ENCODE measurements around the gene TLR9. TPM values are rescaled to one million over a fixed set of nuclear protein-coding genes. Genes with fewer than 3 reads are reported as not detected.
"Not testable (repeated sequence)": the region's sequence is repeated elsewhere in the genome, so short reads cannot be mapped to it uniquely, and the experiment has no call there.

TLR9 gene
- 0.17 and 0.42 TPM in 2 replicates for total RNA-seq

- Mint-ChIP-seq H3K4me3 (peak within 1 kb of the TSS; percentile 55), H3K27ac (peak within 1 kb of the TSS; percentile 88), H3K4me1 (peaks cover 48% of the 10 kb centered on the region), H3K36me3 (ENCODE audit: low read depth) (peaks cover 18% of the 10 kb centered on the region), H3K27me3 (no peaks in the 10 kb centered on the region), H3K9me3 (no peaks in the 10 kb centered on the region)
- peak; percentile 67 for DNase-seq
- intact Hi-C loops (cut with micrococcal nuclease), result loop anchor here (10.0 kb wide), 1 partner anchor 229 kb away; the partner anchor contains the start of genes NISCH and TNNC1
Measured at GRCh38 chr3:52225452-52226228, at the start of gene TLR9. TLR9 (minus strand) TSS chr3:52225645; CDS start chr3:52225529, 116 bp downstream.

GRCh38 chr3:52274781-52275180 lies 49.3 kb upstream of the TLR9 start:
- H3K36me3 Mint-ChIP-seq (ENCODE audit: low read depth), result peaks cover 74% of the 10 kb centered on the region
- H3K9me3 Mint-ChIP-seq, H3K27me3 Mint-ChIP-seq, DNase-seq: not testable (repeated sequence)
- peaks cover 76% of the 10 kb centered on the region for H3K4me1 Mint-ChIP-seq
- intact Hi-C loops (cut with micrococcal nuclease), result loop anchor here (5.0 to 10.0 kb wide), 4 partner anchors 60 to 410 kb away; partner anchors contain the start of genes ACY1, DUSP7, GNL3 and PBRM1
- peak overlapping the region; percentile 77 for H3K27ac Mint-ChIP-seq
- peak overlapping the region; percentile 96 for H3K4me3 Mint-ChIP-seq

GRCh38 chr3:52272831-52273230 lies 47.4 kb upstream of the TLR9 start:
- Mint-ChIP-seq H3K36me3 (ENCODE audit: low read depth) (peaks cover 82% of the 10 kb centered on the region), H3K9me3 (no peaks in the 10 kb centered on the region), H3K4me1 (peaks cover 76% of the 10 kb centered on the region), H3K4me3 (peak overlapping the region; percentile 96), H3K27me3 (no peaks in the 10 kb centered on the region), H3K27ac (peak overlapping the region; percentile 77)
- intact Hi-C loops (cut with micrococcal nuclease), result loop anchor here (10.0 kb wide), 3 partner anchors 62 to 412 kb away; partner anchors contain the start of genes ACY1, GNL3 and PBRM1
- DNase-seq, result no peak

GRCh38 chr3:52272172-52272571 lies 46.7 kb upstream of the TLR9 start:
- Mint-ChIP-seq H3K27ac (peak overlapping the region; percentile 80), H3K4me3 (peak overlapping the region; percentile 71), H3K4me1 (peaks cover 78% of the 10 kb centered on the region), H3K36me3 (ENCODE audit: low read depth) (peaks cover 83% of the 10 kb centered on the region)
- H3K9me3 Mint-ChIP-seq, DNase-seq, H3K27me3 Mint-ChIP-seq: not testable (repeated sequence)
- intact Hi-C loops (cut with micrococcal nuclease), result loop anchor here (10.0 kb wide), 3 partner anchors 63 to 413 kb away; partner anchors contain the start of genes ACY1, GNL3 and PBRM1

- H3K4me1 Mint-ChIP-seq, result peaks cover 74% of the 10 kb centered on the region
- no peaks in the 10 kb centered on the region for H3K9me3 Mint-ChIP-seq
- peak overlapping the region; percentile 71 for H3K4me3 Mint-ChIP-seq
- peaks cover 81% of the 10 kb centered on the region for H3K36me3 Mint-ChIP-seq (ENCODE audit: low read depth)
- no peaks in the 10 kb centered on the region for H3K27me3 Mint-ChIP-seq
- intact Hi-C loops (cut with micrococcal nuclease), result loop anchor here (10.0 kb wide), 3 partner anchors 64 to 414 kb away; partner anchors contain the start of genes ACY1, GNL3 and PBRM1
- peak overlapping the region; percentile 80 for H3K27ac Mint-ChIP-seq
- no peak for DNase-seq
Measured at GRCh38 chr3:52270252-52270754, 44.9 kb upstream of the TLR9 start.

GRCh38 chr3:52269776-52270175 lies 44.3 kb upstream of the TLR9 start:
- peak overlapping the region; percentile 80 for H3K27ac Mint-ChIP-seq
- peaks cover 84% of the 10 kb centered on the region for H3K36me3 Mint-ChIP-seq (ENCODE audit: low read depth)
- DNase-seq, result no peak
- peak overlapping the region; percentile 71 for H3K4me3 Mint-ChIP-seq
- H3K4me1 Mint-ChIP-seq, result peaks cover 74% of the 10 kb centered on the region
- H3K27me3 Mint-ChIP-seq, result no peaks in the 10 kb centered on the region
- intact Hi-C loops (cut with micrococcal nuclease), result loop anchor here (10.0 kb wide), 3 partner anchors 65 to 415 kb away; partner anchors contain the start of genes ACY1, GNL3 and PBRM1
- H3K9me3 Mint-ChIP-seq, result no peaks in the 10 kb centered on the region

- Mint-ChIP-seq H3K27me3 (no peaks in the 10 kb centered on the region), H3K36me3 (ENCODE audit: low read depth) (peaks cover 84% of the 10 kb centered on the region), H3K27ac (peak overlapping the region; percentile 86), H3K9me3 (no peaks in the 10 kb centered on the region), H3K4me1 (peaks cover 72% of the 10 kb centered on the region), H3K4me3 (peak overlapping the region; percentile 71)
- intact Hi-C loops (cut with micrococcal nuclease), result no loop called here
- DNase-seq, result peak; percentile 75
Measured at GRCh38 chr3:52268036-52268435, 42.6 kb upstream of the TLR9 start.

- Mint-ChIP-seq H3K27me3 (no peaks in the 10 kb centered on the region), H3K27ac (no peak overlapping the region), H3K36me3 (ENCODE audit: low read depth) (peaks cover 88% of the 10 kb centered on the region), H3K4me1 (peaks cover 69% of the 10 kb centered on the region), H3K4me3 (no peak overlapping the region), H3K9me3 (no peaks in the 10 kb centered on the region)
- intact Hi-C loops (cut with micrococcal nuclease), result no loop called here
- DNase-seq, result no peak
Measured at GRCh38 chr3:52265387-52265786, 39.9 kb upstream of the TLR9 start.

- peaks cover 64% of the 10 kb centered on the region for H3K4me1 Mint-ChIP-seq
- H3K36me3 Mint-ChIP-seq (ENCODE audit: low read depth), result peaks cover 93% of the 10 kb centered on the region
- H3K27me3 Mint-ChIP-seq, result no peaks in the 10 kb centered on the region
- H3K9me3 Mint-ChIP-seq, result no peaks in the 10 kb centered on the region
- peak overlapping the region; percentile 65 for H3K27ac Mint-ChIP-seq
- intact Hi-C loops (cut with micrococcal nuclease), result no loop called here
- peak overlapping the region; percentile 34 for H3K4me3 Mint-ChIP-seq
- DNase-seq, result no peak
Measured at GRCh38 chr3:52262447-52262846, 37.0 kb upstream of the TLR9 start.

- Mint-ChIP-seq H3K36me3 (ENCODE audit: low read depth) (peaks cover 99% of the 10 kb centered on the region), H3K9me3 (no peaks in the 10 kb centered on the region), H3K27me3 (no peaks in the 10 kb centered on the region), H3K27ac (no peak overlapping the region), H3K4me1 (peaks cover 75% of the 10 kb centered on the region), H3K4me3 (no peak overlapping the region)
- intact Hi-C loops (cut with micrococcal nuclease), result loop anchor here (10.0 kb wide), 1 partner anchor 1655 kb away; no protein-coding TSS in a partner anchor
- no peak for DNase-seq
Measured at GRCh38 chr3:52259448-52259847, 34.0 kb upstream of the TLR9 start.

GRCh38 chr3:52259035-52259434 lies 33.6 kb upstream of the TLR9 start:
- Mint-ChIP-seq H3K4me1 (peaks cover 74% of the 10 kb centered on the region), H3K27ac (peak overlapping the region; percentile 40), H3K9me3 (no peaks in the 10 kb centered on the region), H3K36me3 (ENCODE audit: low read depth) (peaks cover 98% of the 10 kb centered on the region), H3K4me3 (no peak overlapping the region), H3K27me3 (no peaks in the 10 kb centered on the region)
- DNase-seq, result no peak
- intact Hi-C loops (cut with micrococcal nuclease), result loop anchor here (10.0 kb wide), 1 partner anchor 1654 kb away; no protein-coding TSS in a partner anchor

- Mint-ChIP-seq H3K4me1 (peaks cover 76% of the 10 kb centered on the region), H3K4me3 (no peak overlapping the region), H3K9me3 (peaks cover 5% of the 10 kb centered on the region), H3K36me3 (ENCODE audit: low read depth) (peaks cover 95% of the 10 kb centered on the region), H3K27ac (peak overlapping the region; percentile 45), H3K27me3 (peaks cover 2% of the 10 kb centered on the region)
- DNase-seq, result no peak
- intact Hi-C loops (cut with micrococcal nuclease), result loop anchor here (10.0 kb wide), 1 partner anchor 1653 kb away; no protein-coding TSS in a partner anchor
Measured at GRCh38 chr3:52257911-52258310, 32.5 kb upstream of the TLR9 start.

GRCh38 chr3:52256622-52257021 lies 31.2 kb upstream of the TLR9 start:
- intact Hi-C loops (cut with micrococcal nuclease), result loop anchor here (10.0 kb wide), 1 partner anchor 1652 kb away; no protein-coding TSS in a partner anchor
- Mint-ChIP-seq H3K4me1 (peaks cover 74% of the 10 kb centered on the region), H3K4me3 (no peak overlapping the region), H3K27ac (peak overlapping the region; percentile 81), H3K36me3 (ENCODE audit: low read depth) (peaks cover 94% of the 10 kb centered on the region), H3K9me3 (peaks cover 5% of the 10 kb centered on the region), H3K27me3 (peaks cover 2% of the 10 kb centered on the region)
- no peak for DNase-seq

GRCh38 chr3:52256159-52256558 lies 30.7 kb upstream of the TLR9 start:
- no peak for DNase-seq
- peaks cover 2% of the 10 kb centered on the region for H3K27me3 Mint-ChIP-seq
- H3K4me1 Mint-ChIP-seq, result peaks cover 71% of the 10 kb centered on the region
- peaks cover 89% of the 10 kb centered on the region for H3K36me3 Mint-ChIP-seq (ENCODE audit: low read depth)
- peaks cover 5% of the 10 kb centered on the region for H3K9me3 Mint-ChIP-seq
- no peak overlapping the region for H3K4me3 Mint-ChIP-seq
- H3K27ac Mint-ChIP-seq, result peak overlapping the region; percentile 34
- intact Hi-C loops (cut with micrococcal nuclease), result loop anchor here (10.0 kb wide), 1 partner anchor 1651 kb away; no protein-coding TSS in a partner anchor

Data from activated CD4-positive, alpha-beta T cell treated with anti-CD3 and anti-CD28 coated beads, Interleukin-2, amount 10 ng/mL, durations not matched to agents 24 days and 14 days (primary cell).